Liver (tissue), 9 donors: ENCODE measurements around the gene LILRA5. TPM values are rescaled to one million over a fixed set of nuclear protein-coding genes. Genes with fewer than 3 reads are reported as not detected.

ENCODE experiments used
- DNase-seq: peaks from one replicate; pipeline ENCODE4 v3.0.0-alpha.2; 2017; ENCODE audit warnings: low spot score
- H3K27ac ChIP-seq, 2 donors: one replicate each; pipeline ENCODE4 v1.7.0; 2013; ENCODE audit warnings: inconsistent platforms in 2 of 2, low read length in 2 of 2, control low read depth in 1 of 2, low read depth in 1 of 2, mild to moderate bottlenecking in 1 of 2
- H3K27me3 ChIP-seq, 4 donors: one replicate each; pipeline versions ENCODE4 v1.6.1 to v1.7.0; 2013; ENCODE audit warnings: low read length in 3 of 4, inconsistent platforms in 1 of 4, mild to moderate bottlenecking in 1 of 4, moderate library complexity in 1 of 4; ENCODE audit not compliant: control insufficient read depth in 4 of 4, insufficient read depth in 4 of 4
- H3K36me3 ChIP-seq, 4 donors: one replicate each; pipeline versions ENCODE4 v1.6.1 to v1.7.0; 2013; ENCODE audit warnings: low read length in 3 of 4, mild to moderate bottlenecking in 3 of 4, low read depth in 1 of 4, moderate library complexity in 1 of 4; ENCODE audit not compliant: control insufficient read depth in 4 of 4, insufficient read depth in 3 of 4
- H3K4me1 ChIP-seq, 4 donors: one replicate each; pipeline versions ENCODE4 v1.6.1 to v1.7.0; 2013; ENCODE audit warnings: low read length in 3 of 4, mild to moderate bottlenecking in 3 of 4, moderate library complexity in 1 of 4; ENCODE audit not compliant: control insufficient read depth in 4 of 4, insufficient read depth in 4 of 4
- H3K4me3 ChIP-seq, 3 donors: one replicate each; pipeline versions ENCODE4 v1.6.1 to v1.7.0; 2013; ENCODE audit warnings: low read length in 3 of 3, control low read depth in 1 of 3, low read depth in 1 of 3, mild to moderate bottlenecking in 1 of 3
- H3K9ac ChIP-seq, 2 donors: one replicate each; pipeline ENCODE4 v1.7.0; 2013; ENCODE audit warnings: low read length in 2 of 2, mild to moderate bottlenecking in 2 of 2, moderate library complexity in 2 of 2, control low read depth in 1 of 2, low read depth in 1 of 2
- H3K9me3 ChIP-seq, 4 donors: one replicate each; pipeline versions ENCODE4 v1.6.1 to v1.7.0; 2013; ENCODE audit warnings: low read length in 3 of 4; ENCODE audit not compliant: control insufficient read depth in 4 of 4
- EGR1 ChIP-seq, 2 donors: IDR thresholded peaks; 2 replicates each; pipeline ENCODE4 v1.6.1; 2016 to 2018; ENCODE audit warnings: antibody characterized with exemption in 2 of 2, low read depth in 2 of 2
- FOXA1 ChIP-seq: IDR thresholded peaks from 2 replicates; pipeline ENCODE4 v1.6.1; 2016; ENCODE audit warnings: antibody characterized with exemption
- FOXA2 ChIP-seq: IDR thresholded peaks from 2 replicates; pipeline ENCODE4 v1.6.1; 2016; ENCODE audit warnings: antibody characterized with exemption
- GABPA ChIP-seq, 2 donors: IDR thresholded peaks in 1 of 2; conservative IDR thresholded peaks in 1 of 2; 2 replicates each; pipeline ENCODE4 v1.6.1; 2016; ENCODE audit warnings: antibody characterized with exemption in 2 of 2, mild to moderate bottlenecking in 1 of 2, moderate library complexity in 1 of 2
- HNF4A ChIP-seq, 2 donors: conservative IDR thresholded peaks; 2 replicates each; pipeline ENCODE4 v1.6.1; 2016; ENCODE audit warnings: antibody characterized with exemption in 2 of 2, mild to moderate bottlenecking in 2 of 2
- HNF4G ChIP-seq: IDR thresholded peaks from 2 replicates; pipeline ENCODE4 v1.6.1; 2016; ENCODE audit warnings: antibody characterized with exemption
- JUND ChIP-seq, 2 donors: IDR thresholded peaks; 2 replicates each; pipeline ENCODE4 v1.6.1; 2016; ENCODE audit warnings: antibody characterized with exemption in 2 of 2
- NR2F2 ChIP-seq: IDR thresholded peaks from 2 replicates; pipeline ENCODE4 v1.6.1; 2016; ENCODE audit warnings: antibody characterized with exemption
- RAD21 ChIP-seq, 2 donors: IDR thresholded peaks; 2 replicates each; pipeline ENCODE4 v1.6.1; 2016; ENCODE audit warnings: antibody characterized with exemption in 2 of 2, mild to moderate bottlenecking in 2 of 2
- RXRA ChIP-seq, 2 donors: IDR thresholded peaks; 2 replicates each; pipeline ENCODE4 v1.6.1; 2017 to 2018; ENCODE audit warnings: antibody characterized with exemption in 2 of 2, mild to moderate bottlenecking in 1 of 2
- SP1 ChIP-seq: IDR thresholded peaks from 2 replicates; pipeline ENCODE4 v1.6.1; 2018; ENCODE audit warnings: antibody characterized with exemption, mild to moderate bottlenecking
- TAF1 ChIP-seq: conservative IDR thresholded peaks from 2 replicates; pipeline ENCODE4 v1.6.1; 2016; ENCODE audit warnings: antibody characterized with exemption, mild to moderate bottlenecking
- YY1 ChIP-seq: IDR thresholded peaks from 2 replicates; pipeline ENCODE4 v1.6.1; 2016; ENCODE audit warnings: antibody characterized with exemption, mild to moderate bottlenecking
- WGBS: extraction: QIAGEN DNeasy Blood & Tissue Kit; methylation state at CpG from one replicate; pipeline ENCODE4 v1.1.7; 2013; 5-methylcytosine and 5-hydroxymethylcytosine counted together
- polyA plus RNA-seq, 2 donors: library from polyadenylated mRNA; stranded (reverse) in 1 of 2; unstranded in 1 of 2; fragments of 200-250 nt in 1 of 2; fragments of >200 nt in 1 of 2; fragmentation: Nextera tagmentation in 1 of 2; extraction: Ambion mirVana in 1 of 2; gene quantifications; one replicate each; pipeline versions ENCODE4 v1.2.1 to v1.2.3, GENCODE V29; 2013 to 2015
- total RNA-seq, 2 donors: library from RNA; depleted of rRNA; stranded (reverse); fragments of >200 nt; gene quantifications; one replicate each; pipeline ENCODE4 v1.2.3, GENCODE V29; 2014
- TF ChIP-seq, protein P1 (sequence below): IDR thresholded peaks from 2 replicates; pipeline ENCODE4 v1.6.1; 2016; ENCODE audit warnings: antibody characterized with exemption
- TF ChIP-seq, protein P2 (sequence below): fragments of 150-350 bp; IDR thresholded peaks from 2 replicates; pipeline ENCODE4 v1.5.1; 2017; ENCODE audit warnings: improper control_type of control experiment, low read depth, low read length; ENCODE audit not compliant: missing input control
- TF ChIP-seq, protein P3 (sequence below): IDR thresholded peaks from 2 replicates; pipeline ENCODE4 v1.6.1; 2016; ENCODE audit warnings: antibody characterized with exemption
- TF ChIP-seq, protein P4 (sequence below): IDR thresholded peaks from 2 replicates; pipeline ENCODE4 v1.6.1; 2016; ENCODE audit warnings: antibody characterized with exemption, mild to moderate bottlenecking
- TF ChIP-seq, protein P5 (sequence below): IDR thresholded peaks from 2 replicates; pipeline ENCODE4 v1.6.1; 2016; ENCODE audit warnings: antibody characterized with exemption
- donor health status: healthy.
- donor health status: healthy.
- donor health status: healthy.
- donor health status: healthy.
- donor health status: healthy.

LILRA5 gene
- total and polyA plus RNA-seq, 4 donors, result 0.58 to 8.7 (median 4.6) TPM

DNA sequence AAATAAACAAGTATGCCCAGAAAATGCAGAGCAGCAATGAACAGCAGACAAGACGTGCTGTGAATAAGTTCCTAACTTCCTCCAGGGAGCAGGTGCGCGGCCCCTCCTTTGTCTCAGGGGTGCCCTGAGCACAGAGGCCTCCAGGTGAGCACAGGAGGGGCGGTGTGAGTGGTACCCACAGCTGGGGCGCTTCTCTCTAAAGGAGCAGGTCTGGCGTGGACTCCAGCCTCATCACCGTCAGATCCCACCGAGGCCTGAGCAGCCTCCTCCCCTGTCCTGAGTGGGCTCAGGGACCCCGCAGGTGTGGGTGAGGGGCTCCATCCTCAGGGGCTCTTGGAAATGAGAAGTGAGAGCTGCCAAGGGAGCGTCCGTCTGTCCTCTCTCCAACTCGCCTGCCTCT is 3.2 kb downstream of the LILRA5 start:
- H3K27me3 ChIP-seq, result peaks cover 0 to 5% (median 0%) of the 10 kb centered on the region in 4 donors
- H3K36me3 ChIP-seq, result no peaks in the 10 kb centered on the region
- 72% methylated on average over 12 of the region's 12 CpGs for WGBS
- H3K9ac ChIP-seq, result no peak overlapping the region
- no peaks in the 10 kb centered on the region for H3K4me1 ChIP-seq
- H3K27ac ChIP-seq, result no peak overlapping the region
- H3K4me3 ChIP-seq, result no peak overlapping the region
- H3K9me3 ChIP-seq, result peaks cover 0 to 2% (median under 1%) of the 10 kb centered on the region in 4 donors
- TF ChIP-seq, protein P1, sequence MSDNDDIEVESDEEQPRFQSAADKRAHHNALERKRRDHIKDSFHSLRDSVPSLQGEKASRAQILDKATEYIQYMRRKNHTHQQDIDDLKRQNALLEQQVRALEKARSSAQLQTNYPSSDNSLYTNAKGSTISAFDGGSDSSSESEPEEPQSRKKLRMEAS, result no peak
- TF ChIP-seq, protein P2, sequence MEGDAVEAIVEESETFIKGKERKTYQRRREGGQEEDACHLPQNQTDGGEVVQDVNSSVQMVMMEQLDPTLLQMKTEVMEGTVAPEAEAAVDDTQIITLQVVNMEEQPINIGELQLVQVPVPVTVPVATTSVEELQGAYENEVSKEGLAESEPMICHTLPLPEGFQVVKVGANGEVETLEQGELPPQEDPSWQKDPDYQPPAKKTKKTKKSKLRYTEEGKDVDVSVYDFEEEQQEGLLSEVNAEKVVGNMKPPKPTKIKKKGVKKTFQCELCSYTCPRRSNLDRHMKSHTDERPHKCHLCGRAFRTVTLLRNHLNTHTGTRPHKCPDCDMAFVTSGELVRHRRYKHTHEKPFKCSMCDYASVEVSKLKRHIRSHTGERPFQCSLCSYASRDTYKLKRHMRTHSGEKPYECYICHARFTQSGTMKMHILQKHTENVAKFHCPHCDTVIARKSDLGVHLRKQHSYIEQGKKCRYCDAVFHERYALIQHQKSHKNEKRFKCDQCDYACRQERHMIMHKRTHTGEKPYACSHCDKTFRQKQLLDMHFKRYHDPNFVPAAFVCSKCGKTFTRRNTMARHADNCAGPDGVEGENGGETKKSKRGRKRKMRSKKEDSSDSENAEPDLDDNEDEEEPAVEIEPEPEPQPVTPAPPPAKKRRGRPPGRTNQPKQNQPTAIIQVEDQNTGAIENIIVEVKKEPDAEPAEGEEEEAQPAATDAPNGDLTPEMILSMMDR, result no peak
- TF ChIP-seq HNF4A (conservative IDR thresholded peaks at IDR 0.05) (no peak), FOXA1 (no peak), RXRA (IDR thresholded peaks at IDR 0.05) (no peak), JUND (IDR thresholded peaks at IDR 0.05) (no peak), FOXA2 (no peak), TAF1 (no peak), EGR1 (IDR thresholded peaks at IDR 0.05; ENCODE audit: low read depth in 2 of 2) (no peak), RAD21 (IDR thresholded peaks at IDR 0.05) (no peak), HNF4G (no peak), YY1 (no peak), SP1 (no peak), GABPA (IDR thresholded peaks at IDR 0.05 in 1 of 2, conservative IDR thresholded peaks at IDR 0.05 in 1 of 2) (no peak), NR2F2 (no peak)
- TF ChIP-seq, protein P3, sequence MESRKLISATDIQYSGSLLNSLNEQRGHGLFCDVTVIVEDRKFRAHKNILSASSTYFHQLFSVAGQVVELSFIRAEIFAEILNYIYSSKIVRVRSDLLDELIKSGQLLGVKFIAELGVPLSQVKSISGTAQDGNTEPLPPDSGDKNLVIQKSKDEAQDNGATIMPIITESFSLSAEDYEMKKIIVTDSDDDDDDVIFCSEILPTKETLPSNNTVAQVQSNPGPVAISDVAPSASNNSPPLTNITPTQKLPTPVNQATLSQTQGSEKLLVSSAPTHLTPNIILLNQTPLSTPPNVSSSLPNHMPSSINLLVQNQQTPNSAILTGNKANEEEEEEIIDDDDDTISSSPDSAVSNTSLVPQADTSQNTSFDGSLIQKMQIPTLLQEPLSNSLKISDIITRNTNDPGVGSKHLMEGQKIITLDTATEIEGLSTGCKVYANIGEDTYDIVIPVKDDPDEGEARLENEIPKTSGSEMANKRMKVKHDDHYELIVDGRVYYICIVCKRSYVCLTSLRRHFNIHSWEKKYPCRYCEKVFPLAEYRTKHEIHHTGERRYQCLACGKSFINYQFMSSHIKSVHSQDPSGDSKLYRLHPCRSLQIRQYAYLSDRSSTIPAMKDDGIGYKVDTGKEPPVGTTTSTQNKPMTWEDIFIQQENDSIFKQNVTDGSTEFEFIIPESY, result no peak
- TF ChIP-seq, protein P4, sequence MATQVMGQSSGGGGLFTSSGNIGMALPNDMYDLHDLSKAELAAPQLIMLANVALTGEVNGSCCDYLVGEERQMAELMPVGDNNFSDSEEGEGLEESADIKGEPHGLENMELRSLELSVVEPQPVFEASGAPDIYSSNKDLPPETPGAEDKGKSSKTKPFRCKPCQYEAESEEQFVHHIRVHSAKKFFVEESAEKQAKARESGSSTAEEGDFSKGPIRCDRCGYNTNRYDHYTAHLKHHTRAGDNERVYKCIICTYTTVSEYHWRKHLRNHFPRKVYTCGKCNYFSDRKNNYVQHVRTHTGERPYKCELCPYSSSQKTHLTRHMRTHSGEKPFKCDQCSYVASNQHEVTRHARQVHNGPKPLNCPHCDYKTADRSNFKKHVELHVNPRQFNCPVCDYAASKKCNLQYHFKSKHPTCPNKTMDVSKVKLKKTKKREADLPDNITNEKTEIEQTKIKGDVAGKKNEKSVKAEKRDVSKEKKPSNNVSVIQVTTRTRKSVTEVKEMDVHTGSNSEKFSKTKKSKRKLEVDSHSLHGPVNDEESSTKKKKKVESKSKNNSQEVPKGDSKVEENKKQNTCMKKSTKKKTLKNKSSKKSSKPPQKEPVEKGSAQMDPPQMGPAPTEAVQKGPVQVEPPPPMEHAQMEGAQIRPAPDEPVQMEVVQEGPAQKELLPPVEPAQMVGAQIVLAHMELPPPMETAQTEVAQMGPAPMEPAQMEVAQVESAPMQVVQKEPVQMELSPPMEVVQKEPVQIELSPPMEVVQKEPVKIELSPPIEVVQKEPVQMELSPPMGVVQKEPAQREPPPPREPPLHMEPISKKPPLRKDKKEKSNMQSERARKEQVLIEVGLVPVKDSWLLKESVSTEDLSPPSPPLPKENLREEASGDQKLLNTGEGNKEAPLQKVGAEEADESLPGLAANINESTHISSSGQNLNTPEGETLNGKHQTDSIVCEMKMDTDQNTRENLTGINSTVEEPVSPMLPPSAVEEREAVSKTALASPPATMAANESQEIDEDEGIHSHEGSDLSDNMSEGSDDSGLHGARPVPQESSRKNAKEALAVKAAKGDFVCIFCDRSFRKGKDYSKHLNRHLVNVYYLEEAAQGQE, result no peak
- TF ChIP-seq, protein P5, sequence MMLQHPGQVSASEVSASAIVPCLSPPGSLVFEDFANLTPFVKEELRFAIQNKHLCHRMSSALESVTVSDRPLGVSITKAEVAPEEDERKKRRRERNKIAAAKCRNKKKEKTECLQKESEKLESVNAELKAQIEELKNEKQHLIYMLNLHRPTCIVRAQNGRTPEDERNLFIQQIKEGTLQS, result no peak
- DNase-seq, result no peak
